GM12878 (cell line): Measurements from ENCODE around the gene C3orf38.
"Not testable (repeated sequence)": the region's sequence is repeated elsewhere in the genome, so short reads cannot be mapped to it uniquely, and the experiment has no call there.

Experiments
- BHLHE40 ChIP-seq, 2 experiments: fragments of 450-650 bp in 1 of 2; IDR thresholded peaks; 2 replicates each; pipeline ENCODE4 v1.6.1; 2011 to 2017; ENCODE audit warnings: low read depth in 2 of 2, borderline replicate concordance in 1 of 2, improper control_type of control experiment in 1 of 2, low read length in 1 of 2, mild to moderate bottlenecking in 1 of 2
- CTCF ChIP-seq, 3 experiments: IDR thresholded peaks in 2 of 3; conservative IDR thresholded peaks in 1 of 3; 2 replicates each; pipeline ENCODE4 v1.5.1; 2011; ENCODE audit warnings: low read depth in 3 of 3, low read length in 3 of 3, mild to moderate bottlenecking in 3 of 3, control low read depth in 2 of 3, moderate library complexity in 2 of 3, inconsistent platforms in 1 of 3, mixed read lengths in 1 of 3; ENCODE audit not compliant: control insufficient read depth in 2 of 3, insufficient read depth in 1 of 3; ENCODE audit errors: extremely low read depth in 1 of 3
- PAX8 ChIP-seq: fragments of 450-650 bp; IDR thresholded peaks from 2 replicates; pipeline ENCODE4 v1.6.1; 2017; ENCODE audit warnings: mild to moderate bottlenecking, moderate library complexity
- SUPT20H ChIP-seq: IDR thresholded peaks from 2 replicates; pipeline ENCODE4 v1.6.1; 2011; ENCODE audit warnings: low read depth, mild to moderate bottlenecking, low read length, moderate library complexity, borderline replicate concordance; ENCODE audit not compliant: control insufficient read depth
- ZNF384 ChIP-seq: IDR thresholded peaks from 2 replicates; pipeline ENCODE4 v1.6.1; 2012; ENCODE audit warnings: low read depth, mild to moderate bottlenecking, low read length, improper control_type of control experiment, borderline replicate concordance

- not testable (repeated sequence) for TF ChIP-seq CTCF (IDR thresholded peaks at IDR 0.05 in 2 of 3, conservative IDR thresholded peaks at IDR 0.05 in 1 of 3; ENCODE audit: control insufficient read depth in 2 of 3, extremely low read depth in 1 of 3, insufficient read depth in 1 of 3, low read depth in 3 of 3, low read length in 3 of 3); PAX8; ZNF384; SUPT20H; BHLHE40 (IDR thresholded peaks at IDR 0.05; ENCODE audit: borderline replicate concordance in 1 of 2, low read depth in 2 of 2, low read length in 1 of 2)
Measured at GRCh38 chr3:88182165-88182918, 32.6 kb downstream of the C3orf38 start.
